GM18499 (cell line): ENCODE measurements around the gene WDR20.

Experiments
- ATAC-seq: cut with Tn5 transposase; IDR thresholded peaks from one replicate; pipeline ENCODE4 v1.9.1; 2021; ENCODE audit warnings: moderate number of reproducible peaks; ENCODE audit not compliant: insufficient read depth, unreplicated experiment

WDR20 gene

DNA sequence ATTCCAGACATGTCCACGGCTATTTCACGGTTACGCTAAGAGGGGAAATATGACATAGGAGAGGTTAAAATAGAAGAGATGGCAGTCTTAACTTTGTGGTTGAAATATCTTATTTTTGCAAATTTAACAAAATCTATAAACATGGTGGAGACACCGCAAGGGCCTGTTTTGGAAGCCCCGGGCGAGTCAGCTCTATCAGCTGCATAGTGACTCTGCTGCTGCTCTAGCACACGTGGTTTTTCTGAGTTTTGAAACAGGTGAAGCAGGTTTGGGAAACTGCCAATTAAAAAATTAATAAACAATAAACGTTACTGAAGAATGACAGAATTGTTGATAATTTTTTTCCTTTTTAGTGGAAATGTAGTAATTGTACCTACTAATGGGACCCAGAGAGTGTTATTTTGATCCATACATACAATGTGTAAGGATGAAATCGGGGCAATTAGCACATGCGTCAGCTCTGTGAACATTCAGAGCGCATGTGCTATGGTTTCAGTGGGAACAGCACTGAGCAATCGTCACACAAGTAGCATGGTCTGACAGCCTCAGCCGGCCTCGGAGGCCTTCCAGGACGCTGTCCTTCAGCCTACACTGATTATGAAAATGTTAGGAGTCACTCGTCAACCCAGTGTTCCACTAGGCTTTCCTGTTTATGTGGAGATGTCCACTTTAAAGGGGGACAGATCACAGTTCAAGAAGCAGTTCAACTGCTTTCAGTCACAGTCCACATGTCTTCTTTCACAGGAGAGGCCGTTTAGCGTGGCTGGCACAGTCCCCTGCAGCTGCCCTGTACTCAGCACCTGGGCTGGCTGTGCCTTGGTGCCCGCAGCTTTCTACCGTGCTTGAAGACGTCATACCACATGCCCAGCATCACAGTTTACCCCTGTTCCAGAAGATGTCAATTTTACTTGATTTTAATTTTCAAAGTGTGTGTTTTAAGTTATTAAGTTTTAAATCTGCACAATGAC is 113.4 kb downstream of the WDR20 start:
- ATAC-seq: no peak

DNA sequence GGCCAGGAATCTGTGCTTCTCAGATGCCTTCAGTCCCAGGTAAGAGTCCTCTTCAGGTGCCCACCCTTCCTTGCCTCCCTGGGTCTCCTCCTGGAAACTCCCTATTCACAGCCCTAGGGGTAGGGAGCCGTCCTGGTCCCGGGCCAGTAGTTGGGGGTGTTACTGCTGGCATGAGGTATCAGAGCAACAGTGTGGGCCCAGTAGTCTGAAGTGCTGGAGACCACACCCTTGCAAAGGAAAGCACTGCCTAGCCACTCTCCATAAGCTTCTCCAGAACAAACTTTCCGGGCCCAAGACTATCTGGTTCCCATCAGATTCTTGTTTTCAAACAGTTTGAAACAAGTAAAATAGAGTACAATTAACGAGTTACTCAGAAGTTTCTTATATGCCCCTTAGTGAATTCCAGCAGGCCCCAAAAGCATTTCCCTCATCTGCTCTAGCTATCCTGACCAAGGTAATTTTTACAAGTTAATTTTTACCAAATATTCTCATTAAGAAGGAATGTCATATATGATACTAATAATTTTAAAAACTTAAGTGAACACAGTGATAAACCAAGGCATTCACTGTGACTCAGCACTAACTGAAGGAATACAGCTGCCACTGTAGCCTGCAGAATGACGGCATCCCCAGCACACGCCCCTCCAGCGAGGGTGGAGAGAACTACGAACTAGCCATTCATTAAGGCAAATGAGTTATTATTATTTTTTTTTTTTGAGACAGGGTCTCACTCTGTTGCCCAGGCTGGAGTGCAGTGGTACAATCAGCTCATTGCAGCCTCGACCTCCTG is 115.9 kb downstream of the WDR20 start:
- ATAC-seq: no peak

DNA sequence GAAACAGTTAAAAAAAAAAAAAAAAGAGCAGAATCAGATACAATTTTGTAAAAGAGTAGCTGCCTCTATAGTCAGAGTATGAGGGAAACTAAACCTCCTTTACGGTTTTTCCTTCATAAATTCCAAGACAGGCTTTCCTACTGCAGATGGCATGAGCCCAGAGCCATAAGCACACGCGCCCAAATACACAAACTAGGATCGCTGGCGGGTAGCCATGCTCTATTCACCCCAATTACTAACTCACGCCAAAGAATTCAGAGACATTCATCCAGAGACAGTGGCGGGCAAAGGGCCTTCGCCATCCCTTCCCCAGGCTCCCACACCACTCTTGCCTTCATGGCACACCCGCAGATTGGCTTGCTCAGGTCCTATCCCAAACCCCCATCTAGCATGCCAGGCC is 117.0 kb downstream of the WDR20 start:
- ATAC-seq: no peak

DNA sequence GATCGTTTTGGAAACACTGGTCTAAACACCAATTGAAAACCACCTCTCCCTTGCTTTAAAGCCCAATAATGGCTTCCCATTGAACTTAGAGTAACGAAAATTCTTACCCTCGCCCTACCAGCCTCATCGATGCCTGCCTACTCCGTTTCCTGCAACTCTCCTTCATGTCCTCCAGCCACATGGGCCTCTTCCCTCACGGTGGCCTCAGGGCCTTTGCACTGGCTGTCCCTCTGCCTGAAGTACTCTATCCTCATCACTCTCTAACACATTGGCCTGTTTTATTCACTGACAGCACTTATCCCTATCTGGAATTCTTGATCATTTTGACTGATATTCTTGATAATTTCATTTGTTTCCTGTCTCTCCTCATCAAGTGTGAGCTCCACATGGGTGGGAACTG is 118.4 kb downstream of the WDR20 start:
- ATAC-seq: no peak
